ENCODE measurements around the gene CASKIN1. TPM values are rescaled to one million over a fixed set of nuclear protein-coding genes. Genes with fewer than 3 reads are reported as not detected.

The CASKIN1 gene
- total RNA-seq, 1 donor = not detected

- no peaks in the 10 kb centered on the region for H3K27me3 ChIP-seq (ENCODE audit: insufficient read depth, low read length)
- no peak overlapping the region for H3K4me3 ChIP-seq (ENCODE audit: low read length)
- no peaks in the 10 kb centered on the region for H3K9me3 ChIP-seq (ENCODE audit: low read depth, low read length)
- no peaks in the 10 kb centered on the region for H3K4me1 ChIP-seq (ENCODE audit: insufficient read depth, low read length)
Measured at GRCh38 chr16:2171601-2172178, 24.7 kb downstream of the CASKIN1 start.

- no peaks in the 10 kb centered on the region for H3K4me1 ChIP-seq (ENCODE audit: insufficient read depth, low read length)
- no peak overlapping the region for H3K4me3 ChIP-seq (ENCODE audit: low read length)
- no peaks in the 10 kb centered on the region for H3K27me3 ChIP-seq (ENCODE audit: insufficient read depth, low read length)
- H3K9me3 ChIP-seq (ENCODE audit: low read depth, low read length) = no peaks in the 10 kb centered on the region
Measured at GRCh38 chr16:2170587-2171435, 25.6 kb downstream of the CASKIN1 start.

DNA sequence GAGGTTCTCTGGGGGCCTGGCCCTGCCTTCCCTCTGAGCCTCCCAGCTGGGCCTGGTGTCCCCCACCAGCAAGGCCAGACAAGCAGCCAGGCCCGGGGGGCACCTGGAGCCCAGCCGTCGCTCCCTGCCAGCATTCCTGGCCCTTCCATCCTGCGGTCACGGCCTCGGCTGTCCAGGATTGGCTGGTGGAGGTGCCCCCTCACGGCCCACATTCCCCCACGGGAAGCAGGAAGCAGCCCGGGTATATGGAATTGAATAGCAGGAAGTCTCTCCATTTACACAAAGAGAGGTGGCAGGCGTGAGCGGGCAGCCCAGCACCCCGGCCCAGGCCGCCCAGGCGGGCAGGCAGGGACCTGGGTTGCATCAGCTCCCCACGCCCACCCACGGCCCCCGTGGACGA, 26.3 kb downstream of the CASKIN1 start:
- H3K4me3 ChIP-seq (ENCODE audit: low read length) = no peak overlapping the region
- H3K4me1 ChIP-seq (ENCODE audit: insufficient read depth, low read length) = no peaks in the 10 kb centered on the region
- H3K27me3 ChIP-seq (ENCODE audit: insufficient read depth, low read length) = no peaks in the 10 kb centered on the region
- no peaks in the 10 kb centered on the region for H3K9me3 ChIP-seq (ENCODE audit: low read depth, low read length)

- Histone ChIP-seq H3K9me3 (ENCODE audit: low read depth, low read length) (no peaks in the 10 kb centered on the region), H3K27me3 (ENCODE audit: insufficient read depth, low read length) (no peaks in the 10 kb centered on the region), H3K4me3 (ENCODE audit: low read length) (no peak overlapping the region), H3K4me1 (ENCODE audit: insufficient read depth, low read length) (no peaks in the 10 kb centered on the region)
Measured at GRCh38 chr16:2167068-2167638, 29.3 kb downstream of the CASKIN1 start.

- H3K27me3 ChIP-seq (ENCODE audit: insufficient read depth, low read length) = no peaks in the 10 kb centered on the region
- H3K4me3 ChIP-seq (ENCODE audit: low read length) = no peak overlapping the region
- no peaks in the 10 kb centered on the region for H3K9me3 ChIP-seq (ENCODE audit: low read depth, low read length)
Measured at GRCh38 chr16:2166263-2167067, 29.9 kb downstream of the CASKIN1 start.

DNA sequence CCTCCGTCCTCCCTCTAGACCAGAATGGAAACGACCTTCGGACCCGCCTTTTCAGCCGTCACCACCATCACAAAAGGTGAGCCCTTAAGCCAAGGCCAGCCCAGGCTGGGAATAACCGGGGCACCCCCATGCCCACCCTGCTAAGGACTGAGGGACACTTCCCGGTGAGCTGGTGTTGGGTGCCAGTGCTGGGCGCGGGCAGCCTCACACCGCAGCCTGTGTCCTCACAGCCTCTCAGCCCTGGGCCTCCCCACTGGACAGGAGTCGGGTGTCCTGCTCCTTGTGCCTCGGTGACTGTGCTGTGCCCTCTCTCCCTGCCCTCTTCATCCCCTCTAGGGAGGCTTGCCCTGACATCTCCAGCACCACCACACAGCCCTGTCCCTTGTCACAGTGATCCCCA, 30.5 kb downstream of the CASKIN1 start:
- H3K9me3 ChIP-seq (ENCODE audit: low read depth, low read length) = no peaks in the 10 kb centered on the region
- H3K4me1 ChIP-seq (ENCODE audit: insufficient read depth, low read length) = no peaks in the 10 kb centered on the region
- H3K27me3 ChIP-seq (ENCODE audit: insufficient read depth, low read length) = no peaks in the 10 kb centered on the region
- H3K4me3 ChIP-seq (ENCODE audit: low read length) = no peak overlapping the region

More at GRCh38 chr16:2166263-2167067, 29.9 kb downstream of the CASKIN1 start:
- no peaks in the 10 kb centered on the region for H3K4me1 ChIP-seq (ENCODE audit: insufficient read depth, low read length)

DNA sequence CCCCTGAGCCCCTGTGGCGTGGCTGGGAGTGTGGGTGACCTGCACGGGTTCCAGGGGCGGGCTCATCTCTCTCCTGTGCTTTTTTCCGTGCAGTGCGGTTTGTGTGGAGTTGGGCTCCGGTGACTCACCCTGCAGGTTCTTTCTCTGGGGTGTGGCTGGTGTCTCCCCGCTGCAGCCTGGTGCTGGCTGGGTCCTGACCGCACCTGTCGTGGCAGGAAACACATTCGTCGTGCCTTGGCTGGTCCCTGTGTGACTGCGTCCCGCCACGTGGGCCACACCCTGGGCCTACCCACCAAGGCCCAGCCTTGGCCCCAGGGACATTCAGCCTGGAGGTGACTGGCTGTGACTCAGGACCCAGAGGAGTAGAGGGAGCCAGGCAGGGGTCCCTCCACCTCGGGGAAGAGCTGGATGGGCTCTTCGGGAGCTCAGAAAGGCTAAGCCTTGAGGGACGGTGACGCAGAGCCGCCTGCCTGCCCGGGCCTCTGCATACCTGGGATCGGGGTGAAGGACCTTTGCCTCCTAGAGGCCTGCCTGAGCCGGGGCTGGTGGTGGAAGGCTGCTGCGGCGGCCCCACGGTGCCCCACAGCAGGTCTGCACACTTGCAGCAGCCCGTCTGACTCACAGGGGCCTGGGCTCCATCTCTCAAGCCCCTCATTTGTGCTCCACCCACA, 33.1 kb downstream of the CASKIN1 start:
- Histone ChIP-seq H3K9me3 (ENCODE audit: low read depth, low read length) (no peaks in the 10 kb centered on the region), H3K27me3 (ENCODE audit: insufficient read depth, low read length) (no peaks in the 10 kb centered on the region), H3K4me1 (ENCODE audit: insufficient read depth, low read length) (no peaks in the 10 kb centered on the region), H3K4me3 (ENCODE audit: low read length) (no peak overlapping the region)

DNA sequence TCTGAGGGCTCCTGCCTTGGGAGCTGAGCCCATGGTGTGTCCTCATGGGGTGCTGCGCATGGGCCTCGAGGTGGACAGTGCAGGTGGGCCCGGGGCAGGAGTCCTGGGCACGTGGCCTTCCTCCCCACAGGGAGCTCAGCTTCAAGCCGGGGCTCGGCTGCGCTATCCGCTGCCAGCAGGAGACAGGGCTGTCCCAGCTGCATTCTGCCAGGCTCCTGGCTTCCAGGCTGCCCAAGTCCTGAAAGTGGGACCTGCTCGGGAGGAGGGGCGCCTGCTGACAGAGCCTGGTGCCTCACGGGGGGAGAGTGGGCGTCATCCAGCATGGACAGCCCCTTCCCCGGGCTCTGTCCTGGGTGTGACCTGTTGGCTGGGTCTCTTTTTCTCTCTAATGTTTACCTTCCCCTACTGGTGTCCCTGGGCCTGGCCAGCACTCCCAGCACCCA, 33.7 kb downstream of the CASKIN1 start:
- Histone ChIP-seq H3K4me1 (ENCODE audit: insufficient read depth, low read length) (peaks cover 5% of the 10 kb centered on the region), H3K27me3 (ENCODE audit: insufficient read depth, low read length) (no peaks in the 10 kb centered on the region), H3K9me3 (ENCODE audit: low read depth, low read length) (no peaks in the 10 kb centered on the region), H3K4me3 (ENCODE audit: low read length) (no peak overlapping the region)

GRCh38 chr16:2161911-2162310, 34.5 kb downstream of the CASKIN1 start:
- no peaks in the 10 kb centered on the region for H3K27me3 ChIP-seq (ENCODE audit: insufficient read depth, low read length)
- peaks cover 13% of the 10 kb centered on the region for H3K4me1 ChIP-seq (ENCODE audit: insufficient read depth, low read length)

GRCh38 chr16:2160915-2161551, 35.4 kb downstream of the CASKIN1 start:
- H3K9me3 ChIP-seq (ENCODE audit: low read depth, low read length) = no peaks in the 10 kb centered on the region
- H3K4me3 ChIP-seq (ENCODE audit: low read length) = no peak overlapping the region
- H3K27me3 ChIP-seq (ENCODE audit: insufficient read depth, low read length) = no peaks in the 10 kb centered on the region
- H3K4me1 ChIP-seq (ENCODE audit: insufficient read depth, low read length) = peaks cover 21% of the 10 kb centered on the region

More at GRCh38 chr16:2161911-2162310, 34.5 kb downstream of the CASKIN1 start:
- no peak overlapping the region for H3K4me3 ChIP-seq (ENCODE audit: low read length)
- no peaks in the 10 kb centered on the region for H3K9me3 ChIP-seq (ENCODE audit: low read depth, low read length)

DNA sequence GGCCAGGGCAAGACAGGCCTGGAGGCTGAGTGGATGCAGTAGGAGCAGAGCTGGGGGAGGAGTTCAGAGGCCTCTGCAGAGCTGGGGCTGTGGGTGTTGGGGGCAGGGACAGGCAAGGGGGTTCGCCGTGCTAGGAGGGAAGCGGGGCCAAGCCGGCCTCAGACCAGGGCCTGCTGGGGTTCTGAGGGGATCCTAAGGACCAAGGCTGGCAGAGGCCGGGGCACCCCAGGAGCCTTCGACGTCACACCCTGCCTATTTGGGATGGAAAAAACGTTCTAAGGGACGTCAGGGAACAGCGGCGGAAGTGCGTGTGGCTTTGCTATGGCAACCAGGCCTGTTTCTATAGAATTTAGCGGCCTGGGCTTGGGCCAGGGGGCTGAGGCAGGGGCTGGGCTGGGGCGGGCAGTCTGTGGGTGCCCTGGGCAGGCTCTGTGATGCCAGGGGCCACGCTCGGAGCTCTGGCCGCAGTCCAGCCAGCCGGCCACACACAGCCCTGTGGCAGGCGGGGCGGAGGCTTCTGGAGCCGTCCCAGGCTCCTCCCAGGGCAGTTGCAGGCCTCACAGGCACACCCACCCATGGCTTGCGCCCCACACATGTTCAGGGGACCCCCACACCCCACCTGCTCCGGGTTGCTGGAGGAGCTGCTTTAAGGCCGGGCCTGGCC, 37.1 kb downstream of the CASKIN1 start:
- no peak overlapping the region for H3K4me3 ChIP-seq (ENCODE audit: low read length)
- no peaks in the 10 kb centered on the region for H3K9me3 ChIP-seq (ENCODE audit: low read depth, low read length)
- no peaks in the 10 kb centered on the region for H3K27me3 ChIP-seq (ENCODE audit: insufficient read depth, low read length)
- H3K4me1 ChIP-seq (ENCODE audit: insufficient read depth, low read length) = peaks cover 28% of the 10 kb centered on the region

DNA sequence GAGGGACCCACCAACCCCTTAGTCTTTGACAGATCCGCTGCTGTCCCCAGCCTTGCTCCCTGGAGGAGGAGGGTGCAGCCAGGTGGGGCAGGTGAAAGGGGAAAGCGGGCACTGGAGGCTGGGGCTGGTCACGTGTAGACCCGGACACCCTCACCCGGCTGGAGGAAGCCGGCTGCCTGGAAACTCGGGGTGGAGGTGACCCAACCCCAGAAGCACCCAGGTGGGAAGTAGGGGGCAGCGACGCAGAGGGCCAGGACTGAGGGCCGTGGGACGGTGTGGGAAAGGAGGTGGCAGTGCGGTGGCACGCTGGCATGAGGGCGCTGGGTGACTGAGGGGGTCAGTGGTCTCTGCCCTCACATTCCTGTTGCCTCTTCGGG, 38.2 kb downstream of the CASKIN1 start:
- H3K9me3 ChIP-seq (ENCODE audit: low read depth, low read length) = no peaks in the 10 kb centered on the region
- H3K27me3 ChIP-seq (ENCODE audit: insufficient read depth, low read length) = no peaks in the 10 kb centered on the region
- no peak overlapping the region for H3K4me3 ChIP-seq (ENCODE audit: low read length)
- H3K4me1 ChIP-seq (ENCODE audit: insufficient read depth, low read length) = peaks cover 39% of the 10 kb centered on the region

DNA sequence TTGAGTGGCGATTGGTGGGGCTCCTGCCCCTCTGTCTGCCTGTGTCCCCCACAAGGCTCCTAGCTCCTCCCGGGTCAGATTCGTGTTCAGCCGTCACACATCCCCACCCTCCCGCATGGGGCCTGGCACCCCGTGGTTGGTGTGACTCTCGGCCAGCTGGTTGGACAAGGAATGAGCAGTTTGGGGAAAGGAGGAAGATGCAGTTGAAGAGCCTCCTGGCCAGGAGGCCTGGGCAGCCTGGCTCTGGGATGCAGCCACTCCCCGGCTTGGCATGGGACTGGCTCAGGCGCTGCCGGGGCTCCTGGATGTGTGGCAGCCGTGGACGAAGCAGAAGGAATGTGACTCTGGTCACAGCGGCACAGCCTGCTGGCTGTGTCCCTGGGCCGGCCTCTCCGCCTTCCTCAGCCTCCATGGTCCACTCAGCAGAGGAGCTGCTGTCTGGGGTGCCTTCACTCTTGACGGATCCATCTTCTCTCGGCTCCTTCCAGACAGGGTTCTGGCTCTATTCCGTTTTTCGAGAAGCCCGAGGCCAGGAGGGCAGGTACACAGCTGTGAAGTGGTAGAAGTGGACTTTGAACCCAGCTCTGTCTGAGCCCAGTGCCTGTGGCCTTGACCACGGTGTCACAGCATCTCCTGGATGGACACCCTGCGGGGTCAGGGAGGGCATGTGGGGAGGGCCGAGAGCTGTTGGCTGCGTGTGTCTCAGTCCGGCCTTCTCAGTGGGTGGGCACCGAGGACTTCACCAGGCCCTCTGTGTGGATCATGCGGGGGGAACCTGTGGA, 38.7 kb downstream of the CASKIN1 start:
- Histone ChIP-seq H3K4me3 (ENCODE audit: low read length) (no peak overlapping the region), H3K4me1 (ENCODE audit: insufficient read depth, low read length) (peaks cover 44% of the 10 kb centered on the region), H3K27me3 (ENCODE audit: insufficient read depth, low read length) (no peaks in the 10 kb centered on the region), H3K9me3 (ENCODE audit: low read depth, low read length) (no peaks in the 10 kb centered on the region)

Data from mononuclear cell (primary cell).